ENCODE measurements around the gene ATXN7L1. TPM values are rescaled to one million over a fixed set of nuclear protein-coding genes. Genes with fewer than 3 reads are reported as not detected.

Gene ATXN7L1
- total RNA-seq, 1 donor from 2014 or later, result 12.6 TPM

DNA sequence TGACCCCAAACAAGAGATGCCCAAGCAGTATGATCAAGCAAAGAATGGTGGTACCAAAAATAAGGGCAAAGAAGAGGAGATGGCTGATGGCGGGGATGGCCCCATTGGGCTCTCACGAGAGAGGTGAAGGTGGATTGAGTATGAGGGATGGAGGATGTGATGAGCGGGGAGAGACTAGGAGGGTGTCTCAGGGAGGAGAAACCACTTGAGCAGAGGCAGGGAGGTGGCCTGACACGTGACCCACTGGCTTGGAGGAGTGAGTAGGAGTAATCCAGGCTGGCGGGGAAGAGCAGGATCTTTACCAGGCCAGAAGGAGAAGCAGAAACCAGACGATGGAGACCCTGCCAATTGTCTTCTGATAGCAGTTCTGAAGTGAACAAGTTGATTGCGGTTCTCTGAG lies 33.3 kb upstream of the ATXN7L1 start:
- peaks cover 6% of the 10 kb centered on the region for H3K36me3 Mint-ChIP-seq (ENCODE audit: unreplicated experiment)
- no peak for DNase-seq (ENCODE audit: extremely low spot score, unreplicated experiment)
- H3K27me3 Mint-ChIP-seq (ENCODE audit: unreplicated experiment), result peaks cover 8% of the 10 kb centered on the region
- no peak overlapping the region for H3K4me3 Mint-ChIP-seq (ENCODE audit: unreplicated experiment)
- peaks cover 9% of the 10 kb centered on the region for H3K9me3 Mint-ChIP-seq (ENCODE audit: unreplicated experiment)
- no peaks in the 10 kb centered on the region for H3K4me1 Mint-ChIP-seq (ENCODE audit: unreplicated experiment)
- no peak overlapping the region for H3K27ac Mint-ChIP-seq (ENCODE audit: unreplicated experiment)
- TF ChIP-seq, protein P1, sequence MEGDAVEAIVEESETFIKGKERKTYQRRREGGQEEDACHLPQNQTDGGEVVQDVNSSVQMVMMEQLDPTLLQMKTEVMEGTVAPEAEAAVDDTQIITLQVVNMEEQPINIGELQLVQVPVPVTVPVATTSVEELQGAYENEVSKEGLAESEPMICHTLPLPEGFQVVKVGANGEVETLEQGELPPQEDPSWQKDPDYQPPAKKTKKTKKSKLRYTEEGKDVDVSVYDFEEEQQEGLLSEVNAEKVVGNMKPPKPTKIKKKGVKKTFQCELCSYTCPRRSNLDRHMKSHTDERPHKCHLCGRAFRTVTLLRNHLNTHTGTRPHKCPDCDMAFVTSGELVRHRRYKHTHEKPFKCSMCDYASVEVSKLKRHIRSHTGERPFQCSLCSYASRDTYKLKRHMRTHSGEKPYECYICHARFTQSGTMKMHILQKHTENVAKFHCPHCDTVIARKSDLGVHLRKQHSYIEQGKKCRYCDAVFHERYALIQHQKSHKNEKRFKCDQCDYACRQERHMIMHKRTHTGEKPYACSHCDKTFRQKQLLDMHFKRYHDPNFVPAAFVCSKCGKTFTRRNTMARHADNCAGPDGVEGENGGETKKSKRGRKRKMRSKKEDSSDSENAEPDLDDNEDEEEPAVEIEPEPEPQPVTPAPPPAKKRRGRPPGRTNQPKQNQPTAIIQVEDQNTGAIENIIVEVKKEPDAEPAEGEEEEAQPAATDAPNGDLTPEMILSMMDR (IDR thresholded peaks at IDR 0.05), result no peak

DNA sequence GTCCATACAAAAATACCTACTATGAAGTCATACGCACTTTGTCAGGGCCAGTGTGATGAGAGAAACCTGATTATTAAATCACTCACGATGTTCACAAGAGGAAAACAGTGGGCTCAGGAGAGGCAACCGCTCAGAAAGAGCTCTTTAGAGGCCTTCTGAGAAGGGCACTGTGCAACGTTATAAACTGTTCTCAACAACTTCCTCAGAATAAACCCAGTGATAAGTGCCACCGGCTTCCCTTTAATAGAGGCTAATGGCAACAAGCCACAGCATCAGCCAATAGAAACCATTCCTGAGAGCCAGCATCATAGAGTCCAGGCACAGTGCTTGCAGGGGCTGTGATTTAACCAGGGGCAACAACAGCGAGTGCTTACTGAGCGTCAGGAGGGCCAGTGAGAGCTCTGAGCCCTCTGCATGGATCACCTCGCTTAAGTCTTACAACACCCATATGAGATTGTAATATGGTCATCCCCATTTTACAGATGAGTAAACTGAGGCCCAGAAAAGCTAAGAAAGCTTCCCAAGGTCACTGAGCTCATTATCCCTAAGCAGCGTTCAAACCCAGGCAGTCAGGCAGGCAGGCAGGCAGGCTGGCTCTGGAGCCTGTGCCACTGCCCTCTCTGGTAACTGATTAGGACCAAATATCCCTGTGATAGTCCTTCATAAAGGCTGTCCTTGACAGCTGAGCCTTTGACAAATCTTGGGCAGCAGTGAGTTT lies 30.9 kb upstream of the ATXN7L1 start:
- Mint-ChIP-seq H3K4me3 (ENCODE audit: unreplicated experiment) (no peak overlapping the region), H3K27ac (ENCODE audit: unreplicated experiment) (no peak overlapping the region), H3K9me3 (ENCODE audit: unreplicated experiment) (peaks cover 9% of the 10 kb centered on the region), H3K36me3 (ENCODE audit: unreplicated experiment) (peaks cover 5% of the 10 kb centered on the region), H3K4me1 (ENCODE audit: unreplicated experiment) (no peaks in the 10 kb centered on the region), H3K27me3 (ENCODE audit: unreplicated experiment) (peaks cover 9% of the 10 kb centered on the region)
- TF ChIP-seq, protein P1 (IDR thresholded peaks at IDR 0.05), result no peak
- DNase-seq (ENCODE audit: extremely low spot score, unreplicated experiment), result no peak

DNA sequence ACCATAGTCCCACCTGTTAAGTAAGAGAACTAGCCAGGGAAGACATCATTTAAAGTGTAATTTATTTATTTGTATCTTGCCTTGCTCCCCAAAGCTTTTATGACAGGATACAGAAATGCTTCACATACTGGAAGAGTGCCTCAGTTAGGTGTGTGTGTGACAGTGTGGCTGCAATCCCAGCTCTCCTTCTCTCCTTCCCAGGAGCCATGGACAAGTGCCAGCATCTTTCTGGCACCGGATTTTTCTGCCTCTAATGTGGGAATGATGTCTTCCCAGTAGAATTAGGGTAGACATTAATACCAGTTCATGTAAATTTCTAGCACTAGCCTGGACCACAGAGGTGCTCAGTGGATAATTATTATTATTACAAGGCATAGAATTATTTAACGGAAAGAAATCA lies 30.3 kb upstream of the ATXN7L1 start:
- H3K27me3 Mint-ChIP-seq (ENCODE audit: unreplicated experiment), result peaks cover 9% of the 10 kb centered on the region
- no peak for DNase-seq (ENCODE audit: extremely low spot score, unreplicated experiment)
- no peak overlapping the region for H3K27ac Mint-ChIP-seq (ENCODE audit: unreplicated experiment)
- no peak overlapping the region for H3K4me3 Mint-ChIP-seq (ENCODE audit: unreplicated experiment)
- TF ChIP-seq, protein P1 (IDR thresholded peaks at IDR 0.05), result no peak
- H3K36me3 Mint-ChIP-seq (ENCODE audit: unreplicated experiment), result peaks cover 5% of the 10 kb centered on the region
- H3K9me3 Mint-ChIP-seq (ENCODE audit: unreplicated experiment), result peaks cover 9% of the 10 kb centered on the region
- H3K4me1 Mint-ChIP-seq (ENCODE audit: unreplicated experiment), result no peaks in the 10 kb centered on the region

DNA sequence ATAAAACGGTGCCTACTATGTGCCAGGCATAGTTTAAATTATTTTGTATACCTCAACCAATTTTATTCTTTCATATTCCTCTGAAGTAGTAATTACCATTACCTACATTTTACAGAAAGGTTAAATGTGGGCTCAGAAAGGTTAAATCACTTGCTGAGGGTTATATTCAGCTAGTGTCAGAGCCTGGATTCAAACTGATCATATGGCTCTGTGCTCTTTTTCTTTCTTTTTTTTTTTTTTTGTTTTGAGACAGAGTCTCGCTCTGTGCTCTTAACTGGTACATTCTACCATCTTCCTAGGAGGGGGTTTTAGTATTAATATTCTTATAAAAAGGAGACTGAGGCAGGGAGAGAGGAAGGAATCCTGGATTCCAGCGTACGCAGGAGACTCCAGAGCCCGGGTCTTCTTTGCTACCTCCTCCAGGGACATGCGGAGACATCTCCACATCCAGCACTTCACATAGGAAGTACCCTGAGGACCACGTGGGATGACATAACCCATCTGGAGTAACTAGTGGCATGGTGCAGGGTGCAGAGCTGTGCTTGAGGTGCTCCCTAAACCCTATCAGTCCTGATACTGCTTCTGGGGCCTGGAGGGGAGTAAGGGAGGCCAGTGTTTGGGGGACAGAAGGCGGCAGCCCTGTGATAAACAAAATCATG lies 29.6 kb upstream of the ATXN7L1 start:
- Mint-ChIP-seq H3K36me3 (ENCODE audit: unreplicated experiment) (peaks cover 3% of the 10 kb centered on the region), H3K9me3 (ENCODE audit: unreplicated experiment) (peaks cover 7% of the 10 kb centered on the region), H3K4me3 (ENCODE audit: unreplicated experiment) (no peak overlapping the region), H3K27ac (ENCODE audit: unreplicated experiment) (no peak overlapping the region), H3K4me1 (ENCODE audit: unreplicated experiment) (no peaks in the 10 kb centered on the region), H3K27me3 (ENCODE audit: unreplicated experiment) (peaks cover 9% of the 10 kb centered on the region)
- TF ChIP-seq, protein P1 (IDR thresholded peaks at IDR 0.05), result no peak
- no peak for DNase-seq (ENCODE audit: extremely low spot score, unreplicated experiment)

DNA sequence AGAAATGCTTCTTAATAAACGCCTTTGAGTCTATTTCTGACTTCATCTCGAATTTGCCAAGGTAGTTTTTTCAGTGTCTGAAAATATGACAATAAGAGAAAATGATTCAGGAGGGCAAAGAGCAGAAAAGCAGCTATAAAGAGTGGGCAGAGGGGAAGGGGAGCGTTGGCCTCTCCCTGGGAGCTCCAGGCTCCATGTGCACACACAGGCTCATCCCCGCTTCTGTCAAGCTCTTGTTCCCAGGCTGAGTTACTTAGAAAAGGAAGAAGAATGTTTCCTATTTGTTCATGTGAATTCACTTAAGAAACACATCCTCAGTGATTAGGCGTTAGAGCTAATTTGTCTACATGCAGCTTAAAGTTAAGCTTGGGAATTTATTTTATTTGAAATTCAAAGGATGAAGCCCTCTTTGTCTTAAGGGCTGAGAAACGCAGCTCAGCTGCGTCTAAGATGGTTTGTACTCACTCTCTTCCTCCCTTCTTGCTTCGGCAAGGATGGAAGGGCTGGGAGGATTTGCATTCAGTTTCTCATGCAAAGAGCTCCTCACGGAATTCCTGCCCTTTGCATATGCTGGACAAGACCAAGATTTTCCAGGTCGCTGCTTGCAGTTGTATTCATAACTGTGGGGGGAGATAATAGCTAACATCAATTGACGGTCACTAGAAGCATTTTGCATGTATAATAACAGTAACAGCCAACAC lies 29.0 kb upstream of the ATXN7L1 start:
- no peak overlapping the region for H3K27ac Mint-ChIP-seq (ENCODE audit: unreplicated experiment)
- TF ChIP-seq, protein P1 (IDR thresholded peaks at IDR 0.05), result no peak
- no peak for DNase-seq (ENCODE audit: extremely low spot score, unreplicated experiment)
- no peaks in the 10 kb centered on the region for H3K36me3 Mint-ChIP-seq (ENCODE audit: unreplicated experiment)
- peaks cover 9% of the 10 kb centered on the region for H3K27me3 Mint-ChIP-seq (ENCODE audit: unreplicated experiment)
- H3K4me1 Mint-ChIP-seq (ENCODE audit: unreplicated experiment), result no peaks in the 10 kb centered on the region
- H3K9me3 Mint-ChIP-seq (ENCODE audit: unreplicated experiment), result peaks cover 4% of the 10 kb centered on the region
- H3K4me3 Mint-ChIP-seq (ENCODE audit: unreplicated experiment), result no peak overlapping the region
